NCI-H187 (cell line): ENCODE measurements around the gene RPS25.
"Not testable (repeated sequence)": the region's sequence is repeated elsewhere in the genome, so short reads cannot be mapped to it uniquely, and the experiment has no call there.

ENCODE experiments used
- DNase-seq, 2 experiments: peaks; one replicate each; lab custom pipeline; 2025; lab: John Stamatoyannopoulos, UW

The RPS25 gene

DNA sequence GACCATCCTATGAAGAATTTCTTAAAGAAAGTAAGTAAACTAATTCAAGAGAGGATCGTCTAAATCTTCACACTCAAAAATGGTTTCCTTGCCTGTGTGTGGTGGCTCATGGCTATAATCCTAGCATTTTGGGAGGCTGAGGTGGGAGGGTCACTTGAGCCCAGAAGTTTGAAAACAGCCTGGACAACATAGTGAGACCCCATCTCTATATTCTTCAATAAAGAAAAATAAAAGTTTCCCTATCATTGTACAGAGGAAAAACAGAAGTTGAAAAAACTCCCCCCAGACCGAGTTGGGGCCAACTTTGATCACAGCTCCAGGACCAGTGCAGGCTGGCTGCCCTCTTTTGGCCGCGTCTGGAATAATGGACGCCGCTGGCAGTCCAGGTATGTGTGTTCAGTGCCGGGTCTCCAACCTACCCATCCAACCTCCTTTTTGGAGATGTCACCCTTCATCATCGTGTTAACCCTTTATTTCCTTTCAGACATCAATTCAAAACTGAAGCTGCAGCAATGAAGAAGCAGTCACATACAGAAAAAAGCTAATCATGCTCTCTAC lies 3.0 kb downstream of the RPS25 start:
- no peak for DNase-seq

GRCh38 chr11:119014209-119014924 lies 3.8 kb downstream of the RPS25 start:
- DNase-seq, result no peak

GRCh38 chr11:119012629-119013170 lies 5.4 kb downstream of the RPS25 start:
- DNase-seq, result no peak

DNA sequence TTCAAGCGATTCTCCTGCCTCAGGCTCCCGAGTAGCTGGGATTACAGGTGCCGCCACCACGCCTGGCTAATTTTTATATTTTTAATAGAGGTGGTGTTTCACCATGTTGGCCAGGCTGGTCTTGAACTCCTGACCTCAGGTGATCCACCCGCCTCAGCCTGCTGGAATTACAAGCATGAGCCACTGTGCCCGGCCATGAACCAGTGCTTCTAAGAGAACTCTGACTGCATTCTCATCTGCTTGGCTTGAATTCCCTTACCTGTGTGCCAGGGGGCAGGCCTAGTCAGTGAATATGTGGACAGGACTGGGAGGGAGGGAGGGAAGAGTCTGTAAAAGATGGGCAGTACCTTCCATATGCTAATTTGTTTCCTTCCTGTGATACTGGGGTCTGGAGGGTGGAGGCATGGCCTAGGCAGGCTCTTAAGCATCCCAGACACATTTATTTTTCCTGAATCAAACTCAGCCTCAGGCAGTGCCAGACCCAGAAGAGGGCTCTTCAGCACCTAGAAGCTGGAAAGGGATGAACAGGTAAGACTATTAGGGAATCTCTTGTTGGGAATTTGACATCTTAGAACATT lies 6.6 kb downstream of the RPS25 start:
- no peak for DNase-seq

DNA sequence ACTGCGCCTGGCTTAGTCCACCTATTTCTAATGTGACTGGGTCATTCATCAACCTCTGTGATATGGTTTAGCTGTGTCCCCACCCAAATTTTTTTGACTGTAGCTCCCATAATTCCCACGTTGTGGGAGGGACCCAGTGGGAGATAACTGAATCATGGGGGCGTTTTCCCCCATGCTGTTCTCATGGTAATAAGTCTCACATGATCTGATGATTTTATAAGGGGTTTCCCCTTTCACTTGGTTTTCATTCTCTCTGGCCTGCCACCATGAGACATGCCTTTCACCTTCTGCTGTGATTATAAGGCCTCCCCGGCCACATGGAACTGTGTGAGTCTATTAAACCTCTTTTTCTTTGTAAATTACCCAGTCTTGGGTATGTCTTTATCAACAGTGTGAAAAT lies 11.5 kb downstream of the RPS25 start:
- no peak for DNase-seq

GRCh38 chr11:119000906-119001305 lies 17.2 kb downstream of the RPS25 start:
- DNase-seq, result no peak

DNA sequence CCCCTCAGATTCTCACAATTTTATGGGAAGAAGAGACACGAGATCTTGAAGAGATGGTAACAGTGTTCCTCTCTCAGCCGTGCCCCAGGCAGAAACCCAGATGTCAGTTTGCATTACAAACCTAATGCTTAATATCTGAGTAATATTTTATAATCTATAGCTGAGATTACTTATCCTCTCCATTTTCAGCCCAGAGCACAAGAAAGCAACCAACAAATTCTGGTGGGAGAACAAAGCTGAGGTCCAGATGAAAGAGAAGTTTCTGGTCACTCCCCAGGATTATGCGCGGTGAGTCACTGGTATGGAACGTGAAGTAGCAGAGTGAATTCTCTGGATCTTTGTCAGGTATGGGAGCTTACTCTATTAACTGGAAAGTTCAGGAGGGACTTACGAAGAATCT lies 19.3 kb downstream of the RPS25 start:
- DNase-seq, result no peak

DNA sequence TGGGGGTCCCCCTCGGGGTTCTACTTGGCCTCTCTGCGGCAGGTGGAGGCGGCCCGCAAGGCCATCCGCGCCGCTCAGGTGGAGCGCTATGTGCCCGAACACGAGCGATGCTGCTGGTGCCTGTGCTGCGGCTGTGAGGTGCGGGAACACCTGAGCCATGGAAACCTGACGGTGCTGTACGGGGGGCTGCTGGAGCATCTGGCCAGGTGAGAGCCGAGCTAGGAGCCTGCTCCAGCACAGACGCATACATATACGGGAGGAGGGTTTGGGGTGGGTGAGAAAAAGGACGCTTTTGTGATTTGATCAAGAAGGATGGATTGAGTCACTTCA lies 19.8 kb downstream of the RPS25 start:
- DNase-seq, result no peak

- peak; percentile 70 to 74 for DNase-seq
These were observed 20.3 kb downstream of the RPS25 start, which contains the start of gene CENATAC for GRCh38 chr11:118997627-118998387. CENATAC (plus strand) TSS chr11:118998138; CDS start chr11:118998198, 60 bp downstream.

DNA sequence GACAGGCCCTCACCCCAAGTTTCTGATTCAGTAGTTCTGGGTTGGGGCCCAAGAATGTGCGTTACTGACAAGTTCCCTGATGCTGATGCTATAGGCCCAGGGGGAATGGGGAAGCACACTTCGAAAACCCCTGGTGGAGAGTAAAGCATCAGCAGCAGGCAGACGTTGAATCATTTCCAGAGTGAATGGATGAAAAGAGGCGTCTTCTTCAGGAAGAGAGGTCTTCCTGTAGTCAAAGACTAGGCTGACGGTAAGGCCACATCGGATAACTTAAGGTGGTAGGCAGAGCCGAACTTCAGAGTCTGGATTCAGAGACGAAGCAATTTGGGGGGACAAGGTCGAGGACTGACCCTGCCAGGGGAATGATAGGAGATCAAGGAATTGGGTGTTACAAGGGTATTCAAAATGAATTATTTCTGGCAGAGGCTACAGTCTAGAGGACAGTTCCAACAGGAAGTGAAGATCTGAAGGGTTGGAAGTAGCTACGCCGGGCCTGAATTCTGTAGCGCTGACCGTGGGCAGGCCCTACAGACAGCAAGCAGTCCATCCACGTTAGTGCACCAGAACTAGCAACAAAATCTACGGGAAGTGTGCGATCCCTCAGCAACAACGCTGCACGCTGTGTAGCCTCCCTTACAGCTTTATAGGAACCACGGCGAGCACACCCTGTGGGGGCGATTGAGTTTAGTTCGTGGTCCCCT lies 21.1 kb downstream of the RPS25 start:
- DNase-seq, result no peak

DNA sequence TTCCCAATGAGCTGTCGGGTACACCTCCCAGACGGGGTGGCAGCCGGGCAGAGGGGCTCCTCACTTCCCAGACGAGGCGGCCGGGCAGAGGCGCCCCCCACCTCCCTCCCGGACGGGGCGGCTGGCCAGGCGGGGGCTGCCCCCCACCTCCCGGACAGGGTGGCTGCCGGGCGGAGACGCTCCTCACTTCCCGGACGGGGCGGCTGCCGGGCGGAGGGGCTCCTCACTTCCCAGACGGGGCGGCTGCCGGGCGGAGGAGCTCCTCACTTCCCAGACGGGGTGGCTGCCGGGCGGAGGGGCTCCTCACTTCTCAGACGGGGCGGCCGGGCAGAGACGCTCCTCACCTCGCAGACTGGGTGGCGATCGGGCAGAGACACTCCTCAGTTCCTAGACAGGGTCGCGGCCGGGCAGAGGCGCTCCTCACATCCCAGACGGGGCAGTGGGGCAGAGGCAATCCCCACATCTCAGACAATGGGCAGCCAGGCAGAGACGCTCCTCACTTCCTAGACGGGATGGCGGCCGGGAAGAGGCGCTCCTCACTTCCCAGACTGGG lies 26.6 kb downstream of the RPS25 start:
- DNase-seq, result not testable (repeated sequence)

GRCh38 chr11:118988280-118988679 lies 29.9 kb downstream of the RPS25 start:
- no peak for DNase-seq

DNA sequence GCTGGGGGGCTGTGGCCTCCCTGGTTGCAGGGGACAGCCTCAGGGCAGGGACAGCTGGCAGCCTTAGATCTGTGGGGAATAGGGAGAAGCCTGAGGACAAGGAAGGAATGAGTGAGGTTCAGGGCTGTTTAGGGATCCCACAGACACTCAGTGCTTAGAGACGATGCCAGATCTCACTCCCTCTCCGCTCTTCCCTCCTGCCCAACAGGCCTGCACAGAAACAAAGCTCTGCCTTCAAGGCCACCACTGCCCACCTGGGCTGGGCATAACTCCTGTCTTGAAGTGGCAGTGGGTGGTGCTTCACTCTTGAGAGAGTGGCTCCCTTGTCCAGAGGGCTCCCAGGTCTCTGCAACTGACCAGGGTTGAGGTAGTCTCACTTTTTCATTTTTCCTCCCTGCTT lies 33.3 kb downstream of the RPS25 start:
- no peak for DNase-seq

- DNase-seq, result not testable (repeated sequence)
These were observed 33.8 kb downstream of the RPS25 start for GRCh38 chr11:118984337-118984736.

DNA sequence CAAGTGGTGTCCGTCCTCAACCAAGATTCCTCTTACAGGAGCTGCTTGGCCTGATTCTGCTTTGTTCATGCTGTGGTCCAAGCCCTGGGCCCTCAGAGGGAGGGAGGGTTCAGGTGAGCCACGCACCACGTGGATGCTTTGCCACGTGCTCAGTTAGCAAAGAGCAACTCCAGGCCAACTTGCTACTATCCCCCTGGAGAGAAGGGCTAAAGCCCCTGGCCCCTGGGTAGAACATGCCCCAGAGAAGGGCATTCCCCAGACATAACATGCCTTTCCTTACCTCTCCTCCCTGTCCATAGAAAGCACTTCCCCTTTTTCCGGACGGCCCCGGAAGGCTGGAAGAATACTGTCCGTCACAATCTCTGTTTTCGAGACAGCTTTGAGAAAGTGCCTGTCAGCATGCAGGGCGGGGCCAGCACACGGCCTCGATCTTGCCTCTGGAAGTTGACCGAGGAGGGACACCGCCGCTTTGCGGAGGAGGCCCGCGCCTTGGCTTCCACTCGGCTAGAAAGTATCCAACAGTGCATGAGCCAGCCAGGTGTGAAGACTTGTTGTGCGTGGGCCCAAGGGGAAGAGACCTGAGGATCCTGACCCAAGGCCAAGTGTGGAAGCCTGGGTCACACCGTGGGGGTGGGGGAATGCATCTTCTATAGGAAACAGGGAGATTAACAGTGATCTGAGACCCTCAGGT lies 37.8 kb downstream of the RPS25 start:
- no peak for DNase-seq

GRCh38 chr11:118979434-118979833 lies 38.7 kb downstream of the RPS25 start:
- no peak for DNase-seq

DNA sequence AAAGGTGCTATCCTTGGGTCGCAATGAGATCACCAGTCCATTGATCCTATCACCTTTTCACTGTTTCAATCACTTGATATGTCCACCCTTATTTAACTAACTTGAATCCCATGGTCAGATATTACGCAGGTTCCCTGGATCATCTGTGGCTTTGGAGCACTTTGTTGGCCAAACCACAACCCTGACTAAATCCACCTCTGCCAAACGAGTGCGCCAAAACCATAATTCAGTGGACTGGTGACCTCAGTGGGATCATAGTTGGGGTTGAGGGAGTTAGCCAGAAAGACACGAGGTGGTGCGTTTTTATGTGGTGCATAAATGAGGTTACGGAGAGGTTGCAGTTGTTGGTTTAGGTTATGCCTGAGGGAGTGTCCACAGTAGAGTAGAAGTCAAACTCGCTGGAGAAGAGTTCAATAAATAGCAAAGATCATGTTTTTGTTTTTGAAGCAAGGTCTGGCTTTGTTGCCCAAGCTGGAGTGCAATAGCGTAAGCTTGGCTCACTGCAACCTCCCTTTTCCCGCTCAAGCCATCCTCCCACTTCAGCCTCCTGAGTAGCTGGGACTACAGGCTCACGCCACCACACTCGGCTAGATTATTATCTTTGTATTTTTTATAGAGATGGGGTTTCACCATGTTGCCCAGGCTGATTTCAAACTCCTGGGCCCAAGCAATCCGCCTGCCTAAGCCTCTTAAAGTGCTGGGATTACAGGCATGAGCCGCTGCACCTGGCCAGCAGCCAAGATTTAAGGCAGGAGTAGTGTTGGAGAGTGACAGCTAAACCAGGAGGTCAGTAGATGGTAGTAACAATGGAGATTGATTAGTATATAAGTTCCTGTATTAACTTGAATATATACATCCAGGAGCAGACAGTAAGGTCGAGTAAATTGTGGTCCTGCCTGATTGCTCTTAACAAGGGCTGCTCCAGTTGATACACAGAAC lies 42.1 kb downstream of the RPS25 start:
- no peak for DNase-seq

- DNase-seq, result no peak
These were observed 44.2 kb downstream of the RPS25 start for GRCh38 chr11:118973985-118974384.

DNA sequence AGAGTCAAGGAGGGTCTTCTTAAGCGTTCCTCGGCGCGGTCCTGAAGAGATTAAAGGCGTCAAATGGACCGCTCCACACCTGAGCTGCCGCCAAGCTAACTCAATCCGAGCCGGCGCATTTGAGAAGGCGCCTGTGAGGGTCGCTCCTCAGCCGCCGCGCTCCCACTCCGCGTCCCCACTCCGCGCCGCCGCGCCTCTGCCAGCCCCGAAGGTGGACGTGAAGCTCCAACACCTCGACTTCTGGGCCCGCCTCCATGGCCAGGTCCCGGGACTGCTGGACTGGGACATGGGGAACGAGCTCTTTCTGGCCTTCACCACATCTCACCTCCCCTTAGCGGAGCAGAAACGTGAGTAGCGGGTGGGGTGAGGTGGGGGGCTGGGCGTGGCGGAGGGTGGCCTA lies 46.5 kb downstream of the RPS25 start, which contains the start of gene FOXR1:
Gene FOXR1, plus strand, starts transcription at position 116 of the 400 bp plus-strand sequence. Its CDS starts 171 bp downstream, at position 287.
- DNase-seq, result no peak

- DNase-seq, result not testable (repeated sequence)
These were observed 48.6 kb downstream of the RPS25 start for GRCh38 chr11:118969508-118969907.
